HL-60/S4 treated with phorbol 12-myristate 13-acetate at 8.2 ng/mL for 4 days and 3 days (cell line): ENCODE results near the gene ZDHHC14.
"Not testable (repeated sequence)": the region's sequence is repeated elsewhere in the genome, so short reads cannot be mapped to it uniquely, and the experiment has no call there.

Experiments
- in situ Hi-C: fragments of 300-500 bp; cut with MboI; formaldehyde crosslinking; loops from 2 replicates; pipeline ENCODE4 v1.15.0; 2022; ENCODE audit warnings: low sequenced_read_pairs

Gene ZDHHC14

DNA sequence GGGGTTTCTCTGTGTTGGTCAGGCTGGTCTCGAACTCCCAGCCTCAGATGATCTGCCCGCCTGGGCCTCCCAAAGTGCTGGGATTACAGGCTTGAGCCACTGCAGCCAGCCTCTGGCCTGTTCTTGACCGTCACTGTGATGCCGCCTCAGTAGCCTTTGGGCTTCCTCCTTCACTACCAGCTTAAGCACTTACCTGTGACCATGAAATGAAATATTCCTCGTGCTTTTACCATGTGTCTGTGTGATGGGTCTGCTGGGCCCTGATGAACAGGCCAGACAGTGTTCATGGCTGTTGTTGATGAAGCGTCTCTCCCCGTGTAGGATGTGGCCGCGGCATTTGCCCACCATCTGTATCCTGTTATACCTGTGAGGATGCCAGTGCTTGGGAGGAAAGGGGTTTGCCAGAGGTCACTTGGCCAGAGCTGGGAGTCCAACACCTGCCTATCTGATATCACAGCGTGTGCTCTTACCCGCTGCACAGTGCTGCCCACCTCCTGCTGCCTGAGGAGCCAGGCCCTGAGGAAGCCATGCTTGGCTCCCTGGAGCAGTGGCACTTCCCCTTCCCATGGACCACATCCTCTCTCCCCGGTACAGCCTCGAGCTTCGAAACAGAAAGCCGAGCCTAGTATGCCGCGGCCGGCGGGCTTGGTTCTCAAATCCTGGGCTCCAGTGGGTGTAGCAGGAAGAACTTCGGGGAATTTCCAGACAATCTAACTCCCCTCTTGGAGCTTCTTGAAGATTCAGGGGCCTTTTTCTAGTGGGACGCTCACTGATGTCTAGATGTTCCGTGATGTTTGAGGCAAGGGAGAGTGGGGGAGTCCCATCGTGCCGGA, 167.9 kb downstream of the ZDHHC14 start:
- in situ Hi-C loops, result no loop called here

- in situ Hi-C loops, result no loop called here
Observed at GRCh38 chr6:157549468-157549745, 168.4 kb downstream of the ZDHHC14 start.

DNA sequence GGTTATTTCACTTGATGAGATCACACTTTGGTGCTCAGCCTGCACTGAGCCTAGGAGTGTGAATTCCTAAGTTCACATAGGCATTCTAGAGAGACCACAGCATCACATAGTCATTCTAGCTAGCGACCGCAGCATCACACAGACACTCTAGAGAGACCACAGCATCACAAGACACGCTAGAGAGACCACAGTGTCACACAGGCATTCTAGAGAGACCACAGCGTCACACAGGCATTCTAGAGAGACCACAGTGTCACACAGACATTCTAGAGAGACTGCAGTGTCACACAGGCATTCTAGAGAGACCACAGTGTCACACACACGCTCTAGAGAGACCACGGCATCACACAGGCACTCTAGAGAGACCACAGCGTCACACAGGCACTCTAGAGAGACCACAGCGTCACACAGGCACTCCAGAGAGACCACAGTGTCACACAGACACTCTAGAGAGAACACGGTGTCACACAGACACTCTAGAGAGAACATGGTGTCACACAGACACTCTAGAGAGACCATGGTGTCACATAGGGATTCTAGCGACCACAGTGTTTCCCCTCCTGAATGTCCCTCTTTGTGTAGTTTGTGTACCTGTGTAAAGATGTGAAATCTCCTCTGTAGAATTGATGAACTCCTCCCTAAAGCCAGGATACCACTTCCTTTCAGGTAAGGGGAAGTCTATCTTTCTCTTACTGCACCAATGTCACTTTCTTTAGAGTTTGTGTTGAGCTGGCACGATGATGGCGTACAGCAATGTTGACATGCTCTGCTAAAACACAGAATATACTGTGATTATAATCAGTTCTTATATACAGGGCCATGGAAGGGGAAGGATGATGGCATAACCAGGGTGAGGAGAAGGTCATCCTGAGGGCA, 169.4 kb downstream of the ZDHHC14 start:
- in situ Hi-C loops, result no loop called here

GRCh38 chr6:157551041-157551832, 170.2 kb downstream of the ZDHHC14 start:
- in situ Hi-C loops, result no loop called here

GRCh38 chr6:157552081-157552747, 171.2 kb downstream of the ZDHHC14 start:
- in situ Hi-C loops, result no loop called here

DNA sequence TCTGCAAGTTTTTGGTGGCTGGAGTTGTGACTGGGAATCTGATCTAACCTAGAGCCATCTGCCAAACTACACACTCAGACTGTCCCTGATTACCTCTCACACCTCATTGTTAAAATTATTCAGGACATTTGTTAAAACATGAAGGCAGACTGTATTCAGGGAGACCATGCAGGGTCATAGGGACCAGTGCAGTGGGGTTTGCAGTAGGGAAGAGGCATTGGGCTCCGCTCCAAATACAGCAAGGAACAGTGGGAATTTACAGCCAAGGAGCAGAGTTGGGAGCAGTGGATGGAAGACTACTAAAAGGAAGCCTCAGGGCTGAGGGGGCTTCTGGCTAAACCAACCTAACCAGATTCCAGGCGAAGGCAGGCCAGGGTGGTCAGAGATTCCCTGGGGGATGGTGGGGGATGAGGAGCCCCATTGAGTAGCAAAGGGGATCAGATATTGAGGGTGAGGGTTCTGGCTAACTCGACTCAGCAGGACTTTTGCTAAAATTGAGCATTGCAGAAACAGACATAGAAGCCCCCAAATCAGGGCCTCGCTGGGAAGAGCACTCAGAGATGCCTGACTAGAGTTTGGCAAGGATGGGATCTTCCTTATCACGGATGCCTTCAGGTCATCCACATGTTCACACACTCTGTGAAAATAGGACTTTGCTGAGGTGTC, 172.0 kb downstream of the ZDHHC14 start:
- in situ Hi-C loops, result no loop called here

DNA sequence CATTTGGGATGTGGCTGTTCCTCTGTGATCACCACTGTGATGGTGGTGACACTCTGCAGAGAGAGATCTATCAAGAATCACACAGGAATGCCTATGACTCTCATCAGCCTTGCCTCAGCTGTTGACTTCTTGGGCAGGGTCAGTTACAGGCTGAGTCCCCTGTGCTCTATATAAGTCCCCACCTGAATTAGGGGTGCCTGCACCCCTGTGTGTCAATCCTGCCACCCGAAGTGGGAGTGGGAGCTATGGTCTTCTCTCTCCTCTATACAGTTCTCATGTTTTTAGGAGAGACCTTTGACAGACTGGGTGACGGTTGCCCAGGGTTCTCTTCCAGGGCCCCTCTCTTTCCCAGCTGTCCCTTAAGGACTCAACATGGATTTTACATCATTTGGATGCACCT, 173.8 kb downstream of the ZDHHC14 start:
- in situ Hi-C loops, result no loop called here

DNA sequence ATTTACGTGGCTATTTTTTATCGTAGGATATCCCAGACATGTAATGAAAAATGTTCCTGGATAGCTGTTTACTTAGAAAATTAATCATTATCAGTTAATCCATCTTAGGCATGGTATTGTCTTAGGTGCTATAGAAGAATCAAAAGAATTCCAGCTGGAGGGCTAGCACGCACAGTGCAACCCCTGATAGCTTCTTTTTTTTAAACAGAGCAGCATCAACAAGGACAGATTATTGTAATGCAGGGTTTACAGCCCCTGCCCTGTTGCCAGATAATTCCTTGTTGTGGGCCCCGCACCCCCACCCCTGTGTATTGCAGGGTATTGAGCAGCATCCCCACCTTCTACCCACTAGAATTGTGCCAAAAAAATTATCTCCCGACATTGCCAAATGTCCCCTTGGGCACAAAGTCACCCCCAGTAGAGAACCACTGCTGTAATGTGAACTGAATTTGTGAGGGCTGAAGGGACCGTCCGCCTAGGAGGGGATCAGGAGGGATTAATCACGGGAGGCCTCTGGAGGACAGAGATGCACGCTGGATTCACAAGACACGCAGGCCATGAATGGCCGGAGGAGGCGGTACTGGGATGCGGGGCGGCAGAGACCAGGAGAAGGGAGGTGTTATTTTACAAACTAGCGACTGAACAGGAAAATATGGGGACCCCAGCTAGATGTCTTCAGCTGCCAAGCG, 174.6 kb downstream of the ZDHHC14 start:
- in situ Hi-C loops, result no loop called here

GRCh38 chr6:157556144-157556645, 175.2 kb downstream of the ZDHHC14 start:
- in situ Hi-C loops, result no loop called here

DNA sequence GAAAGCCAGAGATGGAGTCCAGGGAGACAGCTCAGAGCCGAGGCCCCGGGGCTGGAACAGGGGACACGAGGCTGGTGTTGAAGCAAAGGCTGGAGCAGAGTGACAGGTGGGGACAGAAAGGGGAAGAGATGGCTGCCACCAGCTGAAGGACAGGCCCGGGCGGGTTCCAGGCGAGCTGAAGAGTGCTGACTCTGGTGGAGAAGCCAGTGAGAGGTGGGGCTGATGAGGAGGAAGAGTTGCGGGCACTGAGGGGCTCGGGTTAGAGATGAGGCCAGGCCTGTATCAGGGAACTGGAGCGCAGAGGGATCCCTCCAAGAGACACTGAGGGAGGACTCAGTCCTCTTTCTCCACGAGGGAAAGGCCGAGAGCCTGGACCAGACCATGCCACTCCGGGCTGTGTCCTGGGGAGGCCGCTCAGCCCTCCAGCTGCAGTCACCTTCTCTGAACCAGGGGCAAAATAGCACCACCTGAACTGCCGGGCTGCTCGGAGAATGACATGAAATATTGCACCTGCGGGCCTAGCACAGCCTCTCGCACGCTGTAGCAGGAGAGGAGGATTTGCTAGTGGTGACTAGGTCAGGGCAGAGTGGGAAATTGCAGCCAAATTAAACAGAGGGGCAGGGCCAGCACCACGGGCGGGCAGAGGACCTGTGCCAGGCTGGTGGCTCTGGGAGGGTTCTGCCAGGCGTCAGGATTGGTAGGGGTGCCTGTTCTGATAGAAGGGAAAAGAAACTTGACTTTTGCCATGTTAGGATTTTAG, 175.9 kb downstream of the ZDHHC14 start:
- in situ Hi-C loops, result no loop called here

- in situ Hi-C loops, result no loop called here
Observed at GRCh38 chr6:157557559-157557958, 176.6 kb downstream of the ZDHHC14 start.

GRCh38 chr6:157558049-157558448, 177.1 kb downstream of the ZDHHC14 start:
- in situ Hi-C loops, result no loop called here

- in situ Hi-C loops, result no loop called here
Observed at GRCh38 chr6:157558487-157559200, 177.7 kb downstream of the ZDHHC14 start.

DNA sequence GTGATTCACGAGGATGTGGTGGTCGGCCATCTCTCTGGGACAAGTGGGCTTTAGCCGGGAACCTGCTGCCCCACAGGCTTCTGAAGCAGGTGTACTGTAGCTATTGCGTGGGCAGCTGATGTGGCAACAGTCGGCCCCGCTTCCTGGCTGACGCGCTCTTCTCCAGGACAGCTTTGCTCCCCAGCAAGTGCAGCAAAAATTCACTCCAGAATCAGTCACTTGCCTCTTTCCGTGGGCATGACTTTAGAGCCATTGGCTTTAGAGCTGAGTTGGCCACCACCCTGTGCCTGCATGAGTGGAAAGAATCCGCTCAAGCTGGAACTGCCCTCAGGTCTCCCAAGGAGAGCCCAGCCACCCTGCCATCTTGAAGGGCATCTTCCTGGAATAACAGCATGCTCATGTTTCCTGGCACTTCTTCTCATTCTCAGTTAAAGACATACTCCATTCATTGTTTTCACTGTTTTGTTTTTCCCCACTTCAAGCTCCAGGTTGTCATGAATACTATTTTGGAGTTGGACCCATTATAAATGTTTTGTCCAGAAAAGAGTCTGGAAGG, 178.3 kb downstream of the ZDHHC14 start:
- in situ Hi-C loops, result no loop called here

DNA sequence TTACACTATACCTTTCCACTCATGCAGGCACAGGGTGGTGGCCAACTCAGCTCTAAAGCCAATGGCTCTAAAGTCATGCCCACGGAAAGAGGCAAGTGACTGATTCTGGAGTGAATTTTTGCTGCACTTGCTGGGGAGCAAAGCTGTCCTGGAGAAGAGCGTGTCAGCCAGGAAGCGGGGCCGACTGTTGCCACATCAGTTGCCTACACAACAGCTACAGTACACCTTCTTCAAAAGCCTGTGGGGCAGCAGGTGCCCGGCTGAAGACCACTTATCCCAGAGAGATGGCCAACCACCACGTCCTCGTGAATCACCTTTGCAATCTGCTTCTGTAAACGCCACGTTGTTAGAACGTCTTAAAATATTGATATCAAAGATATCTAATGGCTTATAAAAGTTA, 179.1 kb downstream of the ZDHHC14 start:
- in situ Hi-C loops, result not testable (repeated sequence)

GRCh38 chr6:157560691-157561413, 179.9 kb downstream of the ZDHHC14 start:
- in situ Hi-C loops, result no loop called here

DNA sequence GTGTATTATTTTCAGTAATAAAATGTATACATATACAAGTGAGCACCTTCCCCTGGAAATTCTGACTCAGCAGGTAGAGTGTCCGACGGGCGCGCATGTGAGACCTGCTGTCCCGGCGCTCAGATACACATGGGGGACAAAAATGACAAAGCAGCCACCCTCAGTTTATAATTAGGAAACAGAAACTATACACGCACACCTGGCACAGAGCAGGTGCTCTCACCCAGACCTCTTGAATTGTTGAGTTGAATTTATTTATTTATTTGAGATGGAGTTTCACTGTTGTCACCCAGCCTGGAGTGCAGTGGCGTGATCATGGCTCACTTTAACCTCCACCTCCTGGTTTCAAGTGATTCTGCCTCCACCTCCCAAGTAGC, 180.4 kb downstream of the ZDHHC14 start:
- in situ Hi-C loops, result no loop called here
